C4-2B (cell line): ENCODE measurements around the gene ICAM2.

Source experiments
- ZFX ChIP-seq: fragments of 450-650 bp; IDR thresholded peaks from 2 replicates; pipeline ENCODE4 v1.6.1; 2017
- TF ChIP-seq, protein P1 (sequence below): fragments of 450-650 bp; conservative IDR thresholded peaks from 2 replicates; pipeline ENCODE4 v1.5.1; 2017; ENCODE audit warnings: mild to moderate bottlenecking

DNA sequence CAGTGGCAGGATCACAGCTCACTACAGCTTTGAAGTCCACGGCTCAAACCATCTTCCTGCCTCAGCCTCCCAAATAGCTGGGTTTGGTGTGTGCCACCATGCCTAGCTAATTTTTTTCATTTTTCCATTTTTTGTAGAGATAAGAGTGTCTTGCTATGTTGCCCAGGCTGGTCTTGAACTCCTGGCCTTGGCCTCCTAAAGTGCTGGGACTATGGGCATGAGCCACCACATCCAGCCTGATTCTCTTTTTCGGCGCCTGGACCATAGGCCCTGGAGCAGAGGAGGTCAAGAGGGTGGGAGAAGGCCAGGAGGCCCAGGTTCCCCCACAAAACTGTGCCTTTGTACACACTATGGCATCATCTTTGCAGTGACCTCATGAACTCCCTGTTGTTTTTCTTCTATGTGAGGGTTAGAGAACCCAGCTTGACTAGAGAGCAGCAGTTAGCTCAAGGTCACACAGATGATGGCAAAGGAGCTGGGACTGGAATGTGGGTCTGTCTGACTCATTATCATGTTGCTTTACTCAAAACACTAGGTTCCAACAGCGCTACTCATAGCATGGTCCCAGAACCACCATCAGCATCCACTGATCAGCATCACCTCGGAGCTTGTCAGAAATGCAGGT, 64.0 kb downstream of the ICAM2 start:
- TF ChIP-seq, protein P1, sequence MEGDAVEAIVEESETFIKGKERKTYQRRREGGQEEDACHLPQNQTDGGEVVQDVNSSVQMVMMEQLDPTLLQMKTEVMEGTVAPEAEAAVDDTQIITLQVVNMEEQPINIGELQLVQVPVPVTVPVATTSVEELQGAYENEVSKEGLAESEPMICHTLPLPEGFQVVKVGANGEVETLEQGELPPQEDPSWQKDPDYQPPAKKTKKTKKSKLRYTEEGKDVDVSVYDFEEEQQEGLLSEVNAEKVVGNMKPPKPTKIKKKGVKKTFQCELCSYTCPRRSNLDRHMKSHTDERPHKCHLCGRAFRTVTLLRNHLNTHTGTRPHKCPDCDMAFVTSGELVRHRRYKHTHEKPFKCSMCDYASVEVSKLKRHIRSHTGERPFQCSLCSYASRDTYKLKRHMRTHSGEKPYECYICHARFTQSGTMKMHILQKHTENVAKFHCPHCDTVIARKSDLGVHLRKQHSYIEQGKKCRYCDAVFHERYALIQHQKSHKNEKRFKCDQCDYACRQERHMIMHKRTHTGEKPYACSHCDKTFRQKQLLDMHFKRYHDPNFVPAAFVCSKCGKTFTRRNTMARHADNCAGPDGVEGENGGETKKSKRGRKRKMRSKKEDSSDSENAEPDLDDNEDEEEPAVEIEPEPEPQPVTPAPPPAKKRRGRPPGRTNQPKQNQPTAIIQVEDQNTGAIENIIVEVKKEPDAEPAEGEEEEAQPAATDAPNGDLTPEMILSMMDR, result no peak
- no peak for TF ChIP-seq ZFX
